Stimulated activated CD4-positive, alpha-beta T cell treated with anti-CD3 and anti-CD28 coated beads, TNF-alpha, amount 100 ng/mL, for 24 hours (primary cell): ENCODE data around the gene SLC35F6.

Experiments
- DNase-seq, 3 experiments: peaks; one replicate each; pipeline ENCODE4 v3.0.0-alpha.2; 2020; ENCODE audit warnings: low read depth in 3 of 3

The SLC35F6 gene

DNA sequence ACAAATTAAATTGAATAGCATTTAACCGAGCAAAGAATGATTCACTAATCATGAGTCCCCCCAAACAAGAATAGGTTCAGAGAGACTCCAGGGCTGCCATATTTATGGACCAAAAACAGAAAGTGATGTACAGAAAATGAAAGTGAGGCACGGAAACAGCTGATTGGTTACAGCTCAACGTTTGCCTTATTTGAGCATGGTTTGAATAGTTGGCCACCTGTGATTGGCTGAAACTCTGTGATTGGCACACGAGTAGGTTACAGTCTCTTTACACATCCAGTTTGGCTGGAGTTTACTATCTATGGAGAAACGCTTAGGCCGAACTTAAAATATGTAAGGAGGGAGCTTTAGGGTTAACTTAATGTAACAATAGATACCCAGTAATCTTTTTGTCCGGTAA lies 56.8 kb downstream of the SLC35F6 start:
- DNase-seq = no peak

GRCh38 chr2:26822877-26823276 lies 58.8 kb downstream of the SLC35F6 start:
- DNase-seq = no peak
